Activated CD8-positive, alpha-beta T cell treated with anti-CD3 and anti-CD28 coated beads for 36 hours (primary cell): ENCODE measurements around the gene MRPS27. TPM values are rescaled to one million over a fixed set of nuclear protein-coding genes. Genes with fewer than 3 reads are reported as not detected.

ENCODE experiments used
- ATAC-seq: fragments of 200-7000 bp; cut with Tn5 transposase; one replicate; pipeline ENCODE4 v1.10.0; 2021; ENCODE audit warnings: mild to moderate bottlenecking, moderate library complexity
- CTCF ChIA-PET: fragments of 350-600 bp; sonication (Branson Sonifier 250); formaldehyde crosslinking; loops from one replicate; lab custom pipeline; 2021; ENCODE audit warnings: antibody characterized with exemption; lab: Charles Lee
- POLR2A ChIA-PET: fragments of 350-600 bp; sonication (Branson Sonifier 250); formaldehyde crosslinking; loops from one replicate; lab custom pipeline; 2021; ENCODE audit warnings: antibody characterized with exemption; lab: Charles Lee
- DNase-seq: peaks from one replicate; pipeline ENCODE4 v3.0.0-alpha.2; 2020
- H3K27ac Mint-ChIP-seq: one replicate; pipeline ENCODE4 v1.8.0; 2021; ENCODE audit warnings: mild to moderate bottlenecking, mixed read lengths
- H3K27me3 Mint-ChIP-seq: one replicate; pipeline ENCODE4 v1.8.0; 2021; ENCODE audit warnings: mixed read lengths
- H3K36me3 Mint-ChIP-seq: one replicate; pipeline ENCODE4 v1.8.0; 2021; ENCODE audit warnings: low read depth, mixed read lengths
- H3K4me1 Mint-ChIP-seq: one replicate; pipeline ENCODE4 v1.8.0; 2021; ENCODE audit warnings: low read depth, mixed read lengths
- H3K4me3 Mint-ChIP-seq: one replicate; pipeline ENCODE4 v1.8.0; 2021; ENCODE audit warnings: mild to moderate bottlenecking, moderate library complexity, mixed read lengths
- H3K9me3 Mint-ChIP-seq: one replicate; pipeline ENCODE4 v1.8.0; 2021; ENCODE audit warnings: mixed read lengths
- intact Hi-C: fragments of 100-400 bp; cut with micrococcal nuclease; formaldehyde crosslinking; loops from one replicate; pipeline ENCODE4 v1.10.0; 2022
- total RNA-seq, 2 experiments: library from RNA; stranded (reverse); gene quantifications; one replicate each; pipeline ENCODE4 v1.2.3, GENCODE V29; 2021
- TF ChIP-seq, protein P1 (sequence below): fragments of 200-600 bp; IDR thresholded peaks from one replicate; pipeline ENCODE4 v1.8.0; 2022; ENCODE audit warnings: antibody characterized with exemption, mild to moderate bottlenecking

MRPS27 gene
- total RNA-seq, 2 experiments from 2014 or later, result 91.5 to 99.1 TPM

GRCh38 chr5:72268753-72269410, 51.2 kb downstream of the MRPS27 start:
- peak; percentile 66 for DNase-seq
- Mint-ChIP-seq H3K36me3 (peaks cover 19% of the 10 kb centered on the region), H3K4me3 (no peak overlapping the region), H3K4me1 (peaks cover 3% of the 10 kb centered on the region), H3K27ac (no peak overlapping the region), H3K27me3 (no peaks in the 10 kb centered on the region), H3K9me3 (no peaks in the 10 kb centered on the region)
- intact Hi-C loops, result no loop called here
- CTCF ChIA-PET, result interaction anchor here (0.5 to 2.0 kb wide), 17 partner anchors 9 to 167 kb away, joined by 3 to 6 read pairs (median 4); no protein-coding TSS in a partner anchor
- TF ChIP-seq, protein P1, sequence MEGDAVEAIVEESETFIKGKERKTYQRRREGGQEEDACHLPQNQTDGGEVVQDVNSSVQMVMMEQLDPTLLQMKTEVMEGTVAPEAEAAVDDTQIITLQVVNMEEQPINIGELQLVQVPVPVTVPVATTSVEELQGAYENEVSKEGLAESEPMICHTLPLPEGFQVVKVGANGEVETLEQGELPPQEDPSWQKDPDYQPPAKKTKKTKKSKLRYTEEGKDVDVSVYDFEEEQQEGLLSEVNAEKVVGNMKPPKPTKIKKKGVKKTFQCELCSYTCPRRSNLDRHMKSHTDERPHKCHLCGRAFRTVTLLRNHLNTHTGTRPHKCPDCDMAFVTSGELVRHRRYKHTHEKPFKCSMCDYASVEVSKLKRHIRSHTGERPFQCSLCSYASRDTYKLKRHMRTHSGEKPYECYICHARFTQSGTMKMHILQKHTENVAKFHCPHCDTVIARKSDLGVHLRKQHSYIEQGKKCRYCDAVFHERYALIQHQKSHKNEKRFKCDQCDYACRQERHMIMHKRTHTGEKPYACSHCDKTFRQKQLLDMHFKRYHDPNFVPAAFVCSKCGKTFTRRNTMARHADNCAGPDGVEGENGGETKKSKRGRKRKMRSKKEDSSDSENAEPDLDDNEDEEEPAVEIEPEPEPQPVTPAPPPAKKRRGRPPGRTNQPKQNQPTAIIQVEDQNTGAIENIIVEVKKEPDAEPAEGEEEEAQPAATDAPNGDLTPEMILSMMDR, result peak; percentile 70
- POLR2A ChIA-PET, result no interaction called here
- ATAC-seq, result no peak

- POLR2A ChIA-PET, result no interaction called here
- H3K36me3 Mint-ChIP-seq, result peaks cover 19% of the 10 kb centered on the region
- CTCF ChIA-PET, result interaction anchor here (0.5 to 2.0 kb wide), 10 partner anchors 11 to 142 kb away, joined by 3 to 6 read pairs (median 4); no protein-coding TSS in a partner anchor
- H3K27me3 Mint-ChIP-seq, result no peaks in the 10 kb centered on the region
- intact Hi-C loops, result no loop called here
- DNase-seq, result no peak
- H3K9me3 Mint-ChIP-seq, result no peaks in the 10 kb centered on the region
- no peak overlapping the region for H3K27ac Mint-ChIP-seq
- ATAC-seq, result no peak
- TF ChIP-seq, protein P1, result no peak
- H3K4me3 Mint-ChIP-seq, result no peak overlapping the region
- peaks cover 7% of the 10 kb centered on the region for H3K4me1 Mint-ChIP-seq
Measured at GRCh38 chr5:72268260-72268659, 51.8 kb downstream of the MRPS27 start.

GRCh38 chr5:72267685-72268084, 52.4 kb downstream of the MRPS27 start:
- Mint-ChIP-seq H3K4me3 (no peak overlapping the region), H3K36me3 (peaks cover 20% of the 10 kb centered on the region), H3K4me1 (peaks cover 7% of the 10 kb centered on the region), H3K27ac (no peak overlapping the region), H3K27me3 (no peaks in the 10 kb centered on the region), H3K9me3 (no peaks in the 10 kb centered on the region)
- ATAC-seq, result no peak
- POLR2A ChIA-PET, result no interaction called here
- TF ChIP-seq, protein P1, result no peak
- no peak for DNase-seq
- CTCF ChIA-PET, result interaction anchor here (1.5 kb wide), 1 partner anchor 59 kb away, joined by 4 read pairs; no protein-coding TSS in a partner anchor
- intact Hi-C loops, result no loop called here

- CTCF ChIA-PET, result interaction anchor here (1.7 kb wide), 1 partner anchor 42 kb away, joined by 3 read pairs; no protein-coding TSS in a partner anchor
- Mint-ChIP-seq H3K4me3 (no peak overlapping the region), H3K27ac (no peak overlapping the region), H3K9me3 (no peaks in the 10 kb centered on the region), H3K36me3 (peaks cover 17% of the 10 kb centered on the region), H3K27me3 (no peaks in the 10 kb centered on the region), H3K4me1 (peaks cover 7% of the 10 kb centered on the region)
- DNase-seq (no peak), ATAC-seq (no peak)
- intact Hi-C loops, result no loop called here
- TF ChIP-seq, protein P1, result no peak
- POLR2A ChIA-PET, result no interaction called here
Measured at GRCh38 chr5:72266862-72267261, 53.2 kb downstream of the MRPS27 start.
